ENCODE measurements around the gene C1orf21. TPM values are rescaled to one million over a fixed set of nuclear protein-coding genes. Genes with fewer than 3 reads are reported as not detected.

Gene C1orf21
- total RNA-seq, 2 donors from 2014 or later: 8.3 to 10.2 TPM

DNA sequence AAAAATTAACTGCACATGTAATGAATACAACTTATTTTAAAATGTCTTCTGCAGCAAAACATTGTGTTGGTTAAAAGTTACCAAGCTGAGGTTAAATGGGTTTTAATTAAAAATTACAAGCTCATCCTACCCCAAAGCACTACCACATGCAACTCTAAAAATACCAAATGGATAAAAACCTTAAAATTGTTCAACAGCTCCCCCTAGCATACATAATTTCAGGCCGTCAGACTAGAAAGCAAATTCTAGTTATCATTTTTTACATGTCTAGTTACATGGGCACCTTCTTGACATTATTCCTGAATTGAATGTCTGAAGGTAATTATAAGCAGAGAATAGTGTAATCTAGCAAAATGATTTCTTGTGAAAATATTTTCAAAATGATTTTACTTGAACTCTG lies 176.5 kb downstream of the C1orf21 start:
- Histone ChIP-seq H3K36me3 (replicated peaks in 1 of 2; ENCODE audit: insufficient read depth in 1 of 2, low read depth in 2 of 2) (no peaks in the 10 kb centered on the region), H3K9me3 (no peaks in the 10 kb centered on the region), H3K27ac (no peak overlapping the region), H3K27me3 (no peaks in the 10 kb centered on the region), H3K4me1 (peaks cover 13% of the 10 kb centered on the region), H3K4me3 (no peak overlapping the region)
- ATAC-seq (no peak), DNase-seq (no peak)
- TF ChIP-seq, protein P1, sequence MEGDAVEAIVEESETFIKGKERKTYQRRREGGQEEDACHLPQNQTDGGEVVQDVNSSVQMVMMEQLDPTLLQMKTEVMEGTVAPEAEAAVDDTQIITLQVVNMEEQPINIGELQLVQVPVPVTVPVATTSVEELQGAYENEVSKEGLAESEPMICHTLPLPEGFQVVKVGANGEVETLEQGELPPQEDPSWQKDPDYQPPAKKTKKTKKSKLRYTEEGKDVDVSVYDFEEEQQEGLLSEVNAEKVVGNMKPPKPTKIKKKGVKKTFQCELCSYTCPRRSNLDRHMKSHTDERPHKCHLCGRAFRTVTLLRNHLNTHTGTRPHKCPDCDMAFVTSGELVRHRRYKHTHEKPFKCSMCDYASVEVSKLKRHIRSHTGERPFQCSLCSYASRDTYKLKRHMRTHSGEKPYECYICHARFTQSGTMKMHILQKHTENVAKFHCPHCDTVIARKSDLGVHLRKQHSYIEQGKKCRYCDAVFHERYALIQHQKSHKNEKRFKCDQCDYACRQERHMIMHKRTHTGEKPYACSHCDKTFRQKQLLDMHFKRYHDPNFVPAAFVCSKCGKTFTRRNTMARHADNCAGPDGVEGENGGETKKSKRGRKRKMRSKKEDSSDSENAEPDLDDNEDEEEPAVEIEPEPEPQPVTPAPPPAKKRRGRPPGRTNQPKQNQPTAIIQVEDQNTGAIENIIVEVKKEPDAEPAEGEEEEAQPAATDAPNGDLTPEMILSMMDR (IDR thresholded peaks at IDR 0.05): peak in 6 of 7 experiments; percentile 37 to 70 (median 57)
- TF ChIP-seq POLR2A (IDR thresholded peaks at IDR 0.05): no peak
- intact Hi-C loops (cut with DNase I): no loop called here
- WGBS, 2 donors: 28 to 35% methylated on average over 1 of the region's 1 CpG

DNA sequence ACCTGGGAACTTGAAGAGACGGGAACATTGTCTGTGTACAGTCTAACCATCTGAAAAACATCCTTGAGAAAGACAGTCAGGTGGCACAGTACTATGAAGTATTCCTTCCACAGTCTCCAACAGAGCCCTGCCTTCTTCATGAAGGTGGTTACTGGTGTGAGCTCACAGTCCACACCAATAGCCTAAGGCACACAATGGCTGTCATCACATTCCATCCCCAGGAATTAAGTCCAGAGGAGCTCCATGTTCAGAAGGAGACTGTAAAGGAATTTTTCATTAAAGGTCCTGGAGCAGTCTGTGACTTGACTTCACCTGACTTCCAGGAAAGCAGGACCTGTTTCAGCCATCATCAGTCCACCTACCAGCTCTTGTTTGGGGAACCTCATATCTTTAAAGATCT lies 180.2 kb downstream of the C1orf21 start:
- H3K27ac ChIP-seq: no peak overlapping the region
- DNase-seq (no peak), ATAC-seq (no peak)
- H3K4me1 ChIP-seq: peaks cover 12% of the 10 kb centered on the region
- no peaks in the 10 kb centered on the region for H3K27me3 ChIP-seq
- no peak overlapping the region for H3K4me3 ChIP-seq
- no peaks in the 10 kb centered on the region for H3K9me3 ChIP-seq
- H3K36me3 ChIP-seq (replicated peaks in 1 of 2; ENCODE audit: insufficient read depth in 1 of 2, low read depth in 2 of 2): no peaks in the 10 kb centered on the region
- WGBS, 2 donors: 89 to 100% methylated on average over 1 of the region's 1 CpG
- intact Hi-C loops (cut with DNase I): no loop called here
- TF ChIP-seq, protein P1 (IDR thresholded peaks at IDR 0.05): no peak
- TF ChIP-seq POLR2A (IDR thresholded peaks at IDR 0.05): no peak

DNA sequence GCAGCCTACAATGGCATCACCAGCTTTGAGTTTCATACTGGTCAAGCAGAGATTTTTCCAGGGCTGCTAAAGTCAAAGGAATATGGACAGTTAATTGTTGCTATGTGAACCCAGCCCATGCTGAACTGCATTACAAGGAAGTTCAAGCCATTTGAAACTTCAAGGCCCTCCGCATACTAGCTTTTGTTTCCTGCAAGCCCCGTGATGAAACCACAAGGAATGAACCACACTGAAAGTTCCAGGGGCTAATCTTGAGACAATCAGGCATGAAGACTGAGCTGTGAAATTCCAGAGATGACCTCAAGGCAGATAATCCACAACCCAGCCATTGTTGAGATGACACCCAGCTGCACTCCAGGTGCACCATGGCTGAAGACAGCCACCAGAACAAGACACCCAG lies 180.8 kb downstream of the C1orf21 start:
- Histone ChIP-seq H3K36me3 (replicated peaks in 1 of 2; ENCODE audit: insufficient read depth in 1 of 2, low read depth in 2 of 2) (no peaks in the 10 kb centered on the region), H3K27ac (no peak overlapping the region), H3K27me3 (no peaks in the 10 kb centered on the region), H3K4me1 (peaks cover 6% of the 10 kb centered on the region), H3K9me3 (no peaks in the 10 kb centered on the region), H3K4me3 (no peak overlapping the region)
- DNase-seq (no peak), ATAC-seq (no peak)
- intact Hi-C loops (cut with DNase I): no loop called here
- TF ChIP-seq, protein P1 (IDR thresholded peaks at IDR 0.05): no peak
- TF ChIP-seq POLR2A (IDR thresholded peaks at IDR 0.05): no peak
- 77 to 85% methylated on average over 2 of the region's 2 CpGs for WGBS, 2 donors

DNA sequence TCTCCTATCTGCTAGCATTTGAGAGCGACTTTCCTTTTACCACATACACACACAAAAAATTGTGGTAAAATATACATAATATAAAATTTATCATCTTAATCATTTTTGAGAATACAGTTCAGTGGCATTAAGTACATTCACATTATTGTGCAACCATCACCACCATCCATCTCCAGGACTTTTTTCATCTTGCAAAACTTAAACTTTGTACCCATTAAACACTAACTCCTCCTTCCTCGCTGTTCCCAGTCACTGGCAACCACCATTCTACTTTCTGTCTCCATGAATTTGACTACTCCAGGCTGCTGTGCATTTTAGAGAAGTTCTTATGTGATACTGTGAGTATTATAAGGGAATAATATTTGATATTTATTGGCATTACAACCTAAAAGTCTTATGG lies 181.3 kb downstream of the C1orf21 start:
- 81 to 91% methylated on average over 2 of the region's 2 CpGs for WGBS, 2 donors

DNA sequence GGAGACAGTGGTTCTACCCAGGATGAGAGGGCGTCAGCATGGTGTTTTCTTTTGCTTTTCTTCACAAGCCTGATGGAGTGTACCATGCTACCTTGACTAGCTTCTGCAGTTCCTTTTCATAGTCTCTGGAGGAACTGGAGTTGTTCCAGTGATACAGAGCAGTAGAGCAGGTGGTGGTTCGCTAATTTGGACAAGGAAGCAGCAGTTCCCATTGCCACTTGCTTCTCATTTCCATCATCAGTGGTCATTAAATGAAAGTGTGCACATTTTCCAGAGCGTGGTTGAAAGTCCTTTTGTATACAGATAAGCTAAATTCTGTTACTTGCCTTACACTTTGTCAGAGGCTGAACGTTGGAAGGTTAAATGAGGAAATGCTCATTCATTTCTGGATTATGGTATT lies 182.3 kb downstream of the C1orf21 start:
- H3K9me3 ChIP-seq: no peaks in the 10 kb centered on the region
- no peaks in the 10 kb centered on the region for H3K4me1 ChIP-seq
- WGBS, 2 donors: 84 to 89% methylated on average over 4 of the region's 4 CpGs
- H3K4me3 ChIP-seq: no peak overlapping the region
- ATAC-seq (no peak), DNase-seq (no peak)
- H3K36me3 ChIP-seq (replicated peaks in 1 of 2; ENCODE audit: insufficient read depth in 1 of 2, low read depth in 2 of 2): no peaks in the 10 kb centered on the region
- TF ChIP-seq, protein P1 (IDR thresholded peaks at IDR 0.05): no peak
- TF ChIP-seq POLR2A (IDR thresholded peaks at IDR 0.05): no peak
- intact Hi-C loops (cut with DNase I): no loop called here
- no peaks in the 10 kb centered on the region for H3K27me3 ChIP-seq
- no peak overlapping the region for H3K27ac ChIP-seq

More for the DNA sequence above, 181.3 kb downstream of the C1orf21 start:
- no peaks in the 10 kb centered on the region for H3K27me3 ChIP-seq
- no peaks in the 10 kb centered on the region for H3K9me3 ChIP-seq
- intact Hi-C loops (cut with DNase I): no loop called here
- H3K36me3 ChIP-seq (replicated peaks in 1 of 2; ENCODE audit: insufficient read depth in 1 of 2, low read depth in 2 of 2): no peaks in the 10 kb centered on the region
- no peak overlapping the region for H3K4me3 ChIP-seq
- no peak for ATAC-seq
- H3K4me1 ChIP-seq: peaks cover under 1% of the 10 kb centered on the region
- TF ChIP-seq POLR2A (IDR thresholded peaks at IDR 0.05): no peak
- TF ChIP-seq, protein P1 (IDR thresholded peaks at IDR 0.05): no peak
- DNase-seq: no peak
- no peak overlapping the region for H3K27ac ChIP-seq

Data from body of pancreas (tissue), 4 donors.